Fibroblast of the aortic adventitia (primary cell): ENCODE results near the gene NKD2. TPM values are rescaled to one million over a fixed set of nuclear protein-coding genes. Genes with fewer than 3 reads are reported as not detected.

ENCODE experiments used
- DNase-seq: peaks from one replicate; pipeline ENCODE4 v3.0.0-alpha.2; 2010; ENCODE audit warnings: low read depth
- H3K4me3 ChIP-seq: 2 replicates; pipeline ENCODE4 v1.5.1; 2011; ENCODE audit warnings: low read depth, mild to moderate bottlenecking, control low read depth, low read length, moderate library complexity
- CTCF ChIP-seq: IDR thresholded peaks from 2 replicates; pipeline ENCODE4 v1.5.1; 2011; ENCODE audit warnings: mild to moderate bottlenecking, low read length, control low read depth, inconsistent platforms; ENCODE audit not compliant: insufficient read depth
- total RNA-seq: library from RNA; depleted of rRNA; stranded (reverse); fragments of >200 nt; gene quantifications from 2 replicates; pipeline ENCODE4 v1.2.3, GENCODE V29; 2012; ENCODE audit warnings: low replicate concordance

NKD2 gene
- total RNA-seq, 1 donor = 0.81 TPM

GRCh38 chr5:1002836-1003235, 5.8 kb upstream of the NKD2 start:
- no peak overlapping the region for H3K4me3 ChIP-seq
- TF ChIP-seq CTCF = no peak
- no peak for DNase-seq

- no peak overlapping the region for H3K4me3 ChIP-seq
- DNase-seq = no peak
- no peak for TF ChIP-seq CTCF
These were observed 5.2 kb upstream of the NKD2 start for GRCh38 chr5:1003296-1003937.

- peak; percentile 56 for DNase-seq
- H3K4me3 ChIP-seq = peak overlapping the region; percentile 56
- TF ChIP-seq CTCF = peak; percentile 59
These were observed 3.9 kb upstream of the NKD2 start for GRCh38 chr5:1004461-1005248.

GRCh38 chr5:1005249-1005851, 3.3 kb upstream of the NKD2 start:
- peak overlapping the region; percentile 56 for H3K4me3 ChIP-seq
- TF ChIP-seq CTCF = no peak
- DNase-seq = no peak

- DNase-seq = no peak
- TF ChIP-seq CTCF = no peak
- H3K4me3 ChIP-seq = no peak overlapping the region
These were observed 2.5 kb upstream of the NKD2 start for GRCh38 chr5:1005904-1006655.

GRCh38 chr5:1006656-1007071, 1.9 kb upstream of the NKD2 start:
- no peak for DNase-seq
- no peak for TF ChIP-seq CTCF
- no peak overlapping the region for H3K4me3 ChIP-seq
